Progenitor cell of endocrine pancreas (in vitro differentiated cells): Measurements from ENCODE around the gene SPOCK2. TPM values are rescaled to one million over a fixed set of nuclear protein-coding genes. Genes with fewer than 3 reads are reported as not detected.

Source experiments
- DNase-seq: peaks from one replicate; pipeline ENCODE4 v3.0.0; 2021; ENCODE audit warnings: low spot score; ENCODE audit not compliant: unreplicated experiment
- H3K27ac Mint-ChIP-seq: 2 replicates; pipeline ENCODE4 v1.8.0; 2021; ENCODE audit warnings: mild to moderate bottlenecking, moderate library complexity, mixed read lengths
- H3K27me3 Mint-ChIP-seq: 2 replicates; pipeline ENCODE4 v1.8.0; 2021; ENCODE audit warnings: mixed read lengths
- H3K36me3 Mint-ChIP-seq: 2 replicates; pipeline ENCODE4 v1.8.0; 2022; ENCODE audit warnings: mixed read lengths; ENCODE audit not compliant: insufficient read depth
- H3K4me1 Mint-ChIP-seq: 2 replicates; pipeline ENCODE4 v1.8.0; 2021; ENCODE audit warnings: low read depth, mixed read lengths
- H3K4me3 Mint-ChIP-seq: 2 replicates; pipeline ENCODE4 v1.8.0; 2021; ENCODE audit warnings: low read depth, mild to moderate bottlenecking, moderate library complexity, mixed read lengths
- H3K9me3 Mint-ChIP-seq: 2 replicates; pipeline ENCODE4 v1.8.0; 2021; ENCODE audit warnings: low read depth, mixed read lengths
- CTCF ChIP-seq: fragments of 200-600 bp; sonication (generic); IDR thresholded peaks from one replicate; pipeline ENCODE4 v1.5.0; 2021; ENCODE audit warnings: antibody characterized with exemption, mild to moderate bottlenecking; ENCODE audit not compliant: unreplicated experiment
- total RNA-seq: library from RNA; stranded (reverse); gene quantifications from 2 replicates; pipeline ENCODE4 v1.2.1, GENCODE V29; 2021

SPOCK2 gene
- total RNA-seq, 1 donor from 2014 or later, result 47.7 TPM

GRCh38 chr10:72104472-72105097, 16.2 kb upstream of the SPOCK2 start:
- Mint-ChIP-seq H3K27me3 (no peaks in the 10 kb centered on the region), H3K36me3 (peaks cover 17% of the 10 kb centered on the region), H3K4me1 (peaks cover 42% of the 10 kb centered on the region), H3K9me3 (no peaks in the 10 kb centered on the region), H3K27ac (no peak overlapping the region), H3K4me3 (no peak overlapping the region)
- no peak for DNase-seq
- no peak for TF ChIP-seq CTCF

GRCh38 chr10:72099600-72099921, 11.2 kb upstream of the SPOCK2 start:
- Mint-ChIP-seq H3K4me3 (no peak overlapping the region), H3K36me3 (peaks cover 20% of the 10 kb centered on the region), H3K27ac (peak overlapping the region; percentile 91), H3K27me3 (no peaks in the 10 kb centered on the region), H3K9me3 (no peaks in the 10 kb centered on the region), H3K4me1 (peaks cover 49% of the 10 kb centered on the region)
- TF ChIP-seq CTCF, result no peak
- DNase-seq, result no peak

GRCh38 chr10:72098836-72099599, 10.7 kb upstream of the SPOCK2 start:
- H3K27me3 Mint-ChIP-seq, result no peaks in the 10 kb centered on the region
- peak overlapping the region; percentile 91 for H3K27ac Mint-ChIP-seq
- no peak for DNase-seq
- H3K4me3 Mint-ChIP-seq, result peak overlapping the region; percentile 28
- H3K4me1 Mint-ChIP-seq, result peaks cover 46% of the 10 kb centered on the region
- no peaks in the 10 kb centered on the region for H3K9me3 Mint-ChIP-seq
- no peak for TF ChIP-seq CTCF
- peaks cover 20% of the 10 kb centered on the region for H3K36me3 Mint-ChIP-seq

GRCh38 chr10:72098301-72098835, 10.0 kb upstream of the SPOCK2 start:
- Mint-ChIP-seq H3K9me3 (no peaks in the 10 kb centered on the region), H3K27ac (peak overlapping the region; percentile 91), H3K27me3 (no peaks in the 10 kb centered on the region), H3K4me3 (no peak overlapping the region), H3K36me3 (peaks cover 16% of the 10 kb centered on the region), H3K4me1 (peaks cover 42% of the 10 kb centered on the region)
- no peak for DNase-seq
- TF ChIP-seq CTCF, result no peak

GRCh38 chr10:72097448-72098300, 9.3 kb upstream of the SPOCK2 start:
- no peaks in the 10 kb centered on the region for H3K27me3 Mint-ChIP-seq
- peak overlapping the region; percentile 91 for H3K27ac Mint-ChIP-seq
- no peak for TF ChIP-seq CTCF
- peaks cover 46% of the 10 kb centered on the region for H3K4me1 Mint-ChIP-seq
- no peaks in the 10 kb centered on the region for H3K9me3 Mint-ChIP-seq
- H3K36me3 Mint-ChIP-seq, result peaks cover 15% of the 10 kb centered on the region
- peak overlapping the region; percentile 52 for H3K4me3 Mint-ChIP-seq
- no peak for DNase-seq
